Measurements from ENCODE around the gene OSBPL2. TPM values are rescaled to one million over a fixed set of nuclear protein-coding genes. Genes with fewer than 3 reads are reported as not detected.

OSBPL2 gene
- total and polyA plus RNA-seq, 2 donors (not counting 3 experiments of a cell fraction or from before 2014, with no cell fraction given), result 13.1 to 33.0 TPM

- no TSS peak for BruUV-seq (replicated peaks)
Measured at GRCh38 chr20:62228982-62229545, 9.3 kb upstream of the OSBPL2 start.

More at GRCh38 chr20:62228982-62229545, 9.3 kb upstream of the OSBPL2 start:
- ChIA-PET CTCF (no interaction called here), POLR2A (no interaction called here)
- Histone ChIP-seq H4K20me1 (replicated peaks; ENCODE audit: control insufficient read depth, extremely low read depth, insufficient read depth, low read length) (no peaks in the 10 kb centered on the region), H3K9me3 (replicated peaks; ENCODE audit: control insufficient read depth, insufficient read depth, low read length) (no peaks in the 10 kb centered on the region), H3K79me2 (ENCODE audit: control insufficient read depth, insufficient read depth, low read length) (no peaks in the 10 kb centered on the region), H3K36me3 (ENCODE audit: control insufficient read depth in 2 of 2, extremely low read depth in 1 of 2, insufficient read depth in 2 of 2, low read length in 2 of 2) (no peaks in the 10 kb centered on the region), H3K27me3 (ENCODE audit: control insufficient read depth in 2 of 2, insufficient read depth in 2 of 2, low read length in 2 of 2) (no peaks in the 10 kb centered on the region), H3K9ac (replicated peaks; ENCODE audit: extremely low read depth, insufficient read depth, low read length) (no peak overlapping the region), H3K9me1 (replicated peaks; ENCODE audit: control insufficient read depth, extremely low read depth, insufficient read depth, low read length) (no peaks in the 10 kb centered on the region), H3K4me3 (replicated peaks in 1 of 3; ENCODE audit: insufficient read depth in 1 of 3, low read depth in 1 of 3, low read length in 3 of 3) (no peak overlapping the region), H3K4me1 (ENCODE audit: control insufficient read depth, extremely low read depth, insufficient read depth, low read length) (no peaks in the 10 kb centered on the region), H3K27ac (ENCODE audit: insufficient read depth, low read depth, low read length) (no peak overlapping the region), H3K4me2 (ENCODE audit: insufficient read depth, low read length) (no peak overlapping the region), H2AFZ (ENCODE audit: low read depth, low read length) (no peak overlapping the region)
- dilution Hi-C loops (cut with MboI; ENCODE audit: extremely low pct_ligation_motif_present, low sequenced_read_pairs) (no loop called here), intact Hi-C loops (cut with micrococcal nuclease) (no loop called here)
- FAIRE-seq (no peak), DNase-seq (ENCODE audit: low read depth, low spot score) (no peak)
- TF ChIP-seq CTCF (IDR thresholded peaks at IDR 0.05; ENCODE audit: extremely low read depth in 1 of 2, insufficient read depth in 1 of 2, low read depth in 1 of 2, low read length in 2 of 2), result no peak
- TF ChIP-seq MYC (IDR thresholded peaks at IDR 0.05; ENCODE audit: low read depth, low read length), result no peak
- TF ChIP-seq POLR2A (IDR thresholded peaks at IDR 0.05; ENCODE audit: low read depth, low read length), result no peak
- no peak for TF ChIP-seq FOS (IDR thresholded peaks at IDR 0.05; ENCODE audit: borderline replicate concordance, insufficient read depth, low read length)
- no peak for TF ChIP-seq POLR2AphosphoS5 (IDR thresholded peaks at IDR 0.05; ENCODE audit: insufficient read depth, low read depth, low read length)
- no peak for TF ChIP-seq EZH2 (IDR thresholded peaks at IDR 0.05; ENCODE audit: borderline replicate concordance, low read depth, low read length, severe bottlenecking)
- no peak for TF ChIP-seq JUN (IDR thresholded peaks at IDR 0.05; ENCODE audit: borderline replicate concordance, insufficient read depth, insufficient read length, low read depth)
- TF ChIP-seq MAX (IDR thresholded peaks at IDR 0.05; ENCODE audit: insufficient read depth, insufficient read length), result no peak
- no peak for TF ChIP-seq GATA2 (IDR thresholded peaks at IDR 0.05; ENCODE audit: insufficient read depth, insufficient read length, low read depth, low read length)

Data from endothelial cell of umbilical vein (primary cell).